HG03558 (cell line): Measurements from ENCODE around the gene CAPS.
"Not testable (repeated sequence)": the region's sequence is repeated elsewhere in the genome, so short reads cannot be mapped to it uniquely, and the experiment has no call there.

Source experiments
- ATAC-seq: cut with Tn5 transposase; IDR thresholded peaks from one replicate; pipeline ENCODE4 v1.9.1; 2021; ENCODE audit warnings: moderate number of reproducible peaks; ENCODE audit not compliant: unreplicated experiment; ENCODE audit errors: extremely low read depth

The CAPS gene

DNA sequence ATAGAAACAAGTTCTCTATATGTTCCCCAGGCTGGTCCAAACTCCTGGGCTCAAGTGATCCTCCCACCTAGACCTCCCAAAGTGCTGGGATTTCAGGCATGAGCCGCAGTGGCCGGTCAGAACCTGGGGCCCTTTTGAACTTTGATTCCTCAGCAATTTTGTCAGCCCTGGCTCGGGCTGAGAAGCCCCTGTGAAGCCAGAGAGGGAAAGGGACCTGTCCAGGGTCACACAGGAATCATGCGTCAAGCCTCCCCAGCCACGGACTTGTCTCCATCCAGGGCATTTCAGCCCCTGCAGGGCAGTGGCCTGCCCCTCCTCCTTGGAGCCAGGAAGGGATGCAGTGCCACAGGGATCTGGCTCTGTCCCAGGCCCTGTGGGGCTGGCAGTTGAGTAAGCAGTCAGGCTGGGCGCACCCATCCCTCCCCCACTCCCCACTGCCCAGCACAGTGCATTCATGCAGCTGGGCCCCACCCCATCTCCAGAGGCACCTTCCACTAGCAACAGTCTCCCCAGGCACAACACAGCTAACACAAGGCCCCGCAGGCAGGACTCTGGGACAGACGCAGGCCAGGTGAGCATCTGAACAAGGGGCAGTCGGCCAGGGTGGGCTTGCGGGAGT is at the start of gene CAPS:
CAPS (plus strand) TSS at position 516 of the 619 bp plus-strand sequence. CDS start 153 bp downstream, outside the sequence.
- ATAC-seq = no peak

DNA sequence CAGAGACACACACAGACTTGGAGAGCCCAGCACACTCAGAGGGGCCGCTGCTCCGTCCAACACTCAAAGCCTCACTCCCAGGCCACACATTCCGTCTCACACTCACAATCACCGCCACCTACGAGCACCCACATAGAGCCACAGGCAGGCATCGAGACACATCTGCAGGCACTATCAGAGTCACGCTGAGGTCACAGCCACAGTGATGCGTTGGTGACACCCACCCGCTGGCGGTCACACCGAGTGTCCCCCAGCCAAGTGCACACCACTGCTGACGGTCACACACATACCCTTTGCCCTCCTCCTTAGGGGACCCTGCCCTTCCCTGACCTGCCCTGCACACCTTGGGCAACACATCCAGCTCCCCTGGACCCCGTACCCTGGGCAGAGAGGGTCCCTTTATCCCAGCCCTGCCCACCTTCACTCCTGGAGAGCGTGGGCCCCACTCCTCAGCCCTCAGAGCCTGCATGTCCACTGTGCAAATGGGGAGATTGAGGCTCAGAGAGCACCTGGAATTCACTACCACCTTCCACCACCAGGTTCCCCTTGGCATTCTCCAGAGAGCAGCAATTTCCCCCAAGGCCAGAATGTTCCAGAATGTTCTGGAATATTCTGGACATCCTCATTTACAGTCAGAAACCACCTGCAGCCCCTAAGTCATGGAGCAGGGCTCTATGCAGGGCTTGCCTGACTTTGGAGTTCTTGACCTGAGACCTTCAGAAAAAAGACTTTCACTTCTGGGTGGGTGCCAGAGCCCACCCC is 49.1 kb upstream of the CAPS start:
- ATAC-seq = no peak

DNA sequence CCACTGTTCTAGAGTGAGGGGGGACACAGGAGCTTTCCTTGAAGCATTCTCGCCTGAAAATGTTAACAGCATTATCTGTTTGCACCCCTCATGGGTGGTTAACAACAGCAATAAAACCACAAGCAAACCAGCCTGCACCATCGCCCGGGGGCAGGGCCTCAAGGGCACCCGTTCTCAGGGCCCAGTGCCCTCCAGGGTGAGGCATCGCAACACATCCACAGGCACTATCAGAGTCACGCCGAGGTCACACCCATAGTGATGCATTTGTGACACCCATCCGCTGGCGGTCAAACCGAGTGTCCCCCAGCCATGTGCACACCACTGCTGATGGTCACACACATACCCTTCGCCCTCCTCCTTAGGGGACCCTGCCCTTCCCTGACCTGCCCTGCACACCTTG is 48.3 kb upstream of the CAPS start:
- ATAC-seq = no peak

- ATAC-seq = no peak
Measured at GRCh38 chr19:5867201-5868136, 46.6 kb upstream of the CAPS start.

DNA sequence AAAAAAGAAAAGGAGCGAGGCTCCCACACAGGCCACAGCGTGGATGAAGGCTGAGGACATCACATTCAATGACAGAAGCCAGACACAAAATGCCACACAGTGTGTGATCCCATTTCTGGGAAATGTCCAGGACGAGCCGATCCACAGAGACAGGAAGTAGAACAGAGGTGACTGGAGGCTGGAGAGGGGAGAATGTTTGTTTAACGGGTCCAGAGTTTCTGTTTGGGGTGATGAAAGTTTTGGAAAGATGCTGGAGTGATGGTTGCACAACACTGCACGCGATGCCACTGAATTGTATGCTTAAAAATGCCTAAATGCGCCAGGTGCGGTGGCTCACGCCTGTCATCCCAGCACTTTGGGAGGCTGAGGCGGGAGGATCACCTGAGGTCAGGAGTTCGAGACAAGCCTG is 43.1 kb upstream of the CAPS start:
- ATAC-seq = no peak

DNA sequence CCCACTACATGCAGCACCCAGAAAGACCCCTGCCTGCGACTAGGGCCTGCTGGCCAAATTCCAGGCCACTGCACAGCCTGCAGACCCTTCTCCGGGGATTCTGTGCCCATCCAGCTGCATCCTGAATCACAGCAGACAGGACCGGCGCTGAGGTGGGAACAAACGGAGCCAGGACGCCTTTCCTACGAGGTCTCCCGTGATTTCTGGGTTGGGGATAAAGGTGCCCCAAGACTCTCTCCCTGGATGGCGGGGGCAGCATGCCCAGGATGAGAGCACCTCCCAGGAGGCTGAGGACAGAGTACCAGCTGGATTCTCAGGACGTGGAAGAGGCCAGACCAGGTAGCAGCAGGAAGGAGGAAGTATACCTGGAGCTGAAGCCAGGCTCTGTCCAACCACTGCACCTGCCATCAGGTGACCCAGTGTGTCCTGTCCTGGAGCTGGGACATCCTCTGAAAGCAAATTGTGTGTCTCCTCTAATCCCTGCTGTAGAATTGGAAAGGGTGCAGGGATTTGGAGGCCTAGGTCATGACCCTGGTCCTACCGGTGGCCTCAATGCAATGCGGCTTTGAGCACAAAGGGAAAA is 40.3 kb upstream of the CAPS start:
- ATAC-seq = no peak

GRCh38 chr19:5874496-5874895 is 39.6 kb upstream of the CAPS start:
- ATAC-seq = not testable (repeated sequence)

DNA sequence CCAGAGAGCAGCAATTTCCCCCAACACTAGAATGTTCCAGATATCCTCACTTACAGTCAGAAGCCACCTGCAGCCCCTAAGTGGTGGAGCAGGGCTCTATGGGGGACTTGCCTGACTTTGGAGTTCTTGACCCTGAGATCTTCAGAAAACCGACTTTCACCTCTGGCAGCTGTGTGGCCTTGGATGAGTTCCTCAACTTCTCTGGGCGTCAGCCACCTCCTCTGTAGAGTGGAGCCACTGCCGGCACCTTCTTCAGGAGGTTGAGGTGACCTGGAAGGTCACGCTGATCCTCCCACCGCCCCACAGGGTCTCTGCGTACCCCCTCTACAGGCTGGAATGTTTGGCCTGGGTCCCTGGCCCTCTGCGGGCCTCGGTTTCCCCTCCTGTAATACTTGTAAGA is 36.6 kb upstream of the CAPS start:
- ATAC-seq = no peak

- ATAC-seq = no peak
Measured at GRCh38 chr19:5877882-5878281, 36.2 kb upstream of the CAPS start.

- no peak for ATAC-seq
Measured at GRCh38 chr19:5880196-5880595, 33.9 kb upstream of the CAPS start.

DNA sequence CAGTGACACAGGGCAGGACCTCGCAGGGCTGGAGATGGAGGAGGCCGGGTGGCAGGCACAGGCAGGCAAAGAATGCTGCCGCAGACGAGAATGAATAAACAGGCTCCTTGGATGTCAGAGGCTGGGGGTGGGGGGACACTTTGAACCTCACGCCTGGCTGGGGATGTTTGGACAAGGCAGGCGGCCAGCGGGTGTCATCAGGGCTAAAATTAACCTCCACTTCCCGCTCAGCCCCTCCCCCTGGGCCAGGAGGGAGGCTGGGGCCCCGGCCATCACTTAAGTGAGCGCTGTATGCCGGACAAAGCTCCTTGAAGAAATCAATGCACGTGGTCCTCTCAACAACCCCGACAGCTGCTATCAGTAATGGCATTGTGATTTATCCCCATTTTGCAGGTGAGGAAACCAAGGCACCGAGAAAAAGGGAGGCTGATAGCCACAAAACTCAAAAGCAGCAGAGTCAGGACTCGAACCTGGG is 33.4 kb upstream of the CAPS start:
- ATAC-seq = no peak

DNA sequence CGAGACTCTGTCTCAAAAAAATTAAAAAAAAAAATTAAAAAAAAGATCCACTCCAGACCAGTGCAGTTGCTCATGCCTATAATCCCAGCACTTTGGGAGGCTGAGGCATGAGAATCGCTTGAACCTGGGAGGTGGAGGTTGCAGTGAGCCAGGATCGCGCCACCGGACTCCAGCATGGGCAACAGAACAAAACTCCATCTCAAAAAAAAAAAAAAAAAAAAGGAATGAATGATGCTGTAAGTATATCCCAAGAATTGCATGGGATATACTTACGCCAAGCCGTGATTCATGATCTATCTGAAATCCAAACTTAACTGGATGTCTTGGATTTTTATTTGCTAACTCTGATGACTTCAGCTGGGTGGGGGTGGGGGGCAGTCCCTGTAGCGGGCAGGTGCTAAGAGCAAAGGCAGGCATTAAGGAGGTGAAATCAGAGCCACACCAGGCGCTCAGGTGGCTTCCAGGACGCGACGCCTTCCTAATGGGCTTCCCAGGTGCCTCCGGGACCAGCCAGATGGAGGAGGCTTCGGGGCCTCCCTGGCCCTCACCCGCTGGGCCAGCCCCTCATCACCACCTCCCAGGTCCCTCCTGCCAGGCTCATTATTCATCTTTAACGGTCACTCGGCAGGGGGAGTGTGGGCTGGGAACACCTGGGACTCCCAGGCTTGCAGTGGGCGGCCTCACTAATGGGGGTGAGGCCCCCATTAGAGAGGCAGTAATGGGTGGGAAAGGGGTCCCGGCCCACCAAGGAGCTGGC is 32.3 kb upstream of the CAPS start:
- no peak for ATAC-seq

DNA sequence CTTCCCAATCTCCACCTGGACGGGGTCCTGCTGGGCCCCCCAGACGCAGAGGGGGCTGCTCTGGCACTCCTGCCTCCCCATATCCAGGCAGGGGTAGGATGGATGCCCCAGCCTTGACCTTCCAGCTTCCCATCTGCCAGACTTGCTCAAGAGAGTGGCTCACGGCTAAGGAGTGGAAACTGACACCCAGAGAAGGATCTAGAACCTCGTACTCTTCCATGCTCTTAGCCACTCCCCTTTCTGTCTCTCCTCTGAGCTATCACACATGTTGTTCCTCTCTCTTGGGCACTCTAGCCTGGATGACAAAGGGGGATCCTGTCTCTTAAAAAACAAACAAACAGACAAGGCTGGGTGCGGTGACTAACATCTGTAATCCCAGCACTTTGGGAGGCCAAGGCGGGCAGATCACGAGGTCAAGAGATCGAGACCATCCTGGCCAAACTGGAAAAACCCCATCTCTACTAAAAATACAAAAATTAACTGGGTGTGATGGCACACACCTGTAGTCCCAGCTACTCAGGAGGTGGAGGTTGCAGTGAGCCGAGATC is 31.6 kb upstream of the CAPS start:
- ATAC-seq = no peak

GRCh38 chr19:5883157-5883873 is 30.7 kb upstream of the CAPS start:
- ATAC-seq = not testable (repeated sequence)

DNA sequence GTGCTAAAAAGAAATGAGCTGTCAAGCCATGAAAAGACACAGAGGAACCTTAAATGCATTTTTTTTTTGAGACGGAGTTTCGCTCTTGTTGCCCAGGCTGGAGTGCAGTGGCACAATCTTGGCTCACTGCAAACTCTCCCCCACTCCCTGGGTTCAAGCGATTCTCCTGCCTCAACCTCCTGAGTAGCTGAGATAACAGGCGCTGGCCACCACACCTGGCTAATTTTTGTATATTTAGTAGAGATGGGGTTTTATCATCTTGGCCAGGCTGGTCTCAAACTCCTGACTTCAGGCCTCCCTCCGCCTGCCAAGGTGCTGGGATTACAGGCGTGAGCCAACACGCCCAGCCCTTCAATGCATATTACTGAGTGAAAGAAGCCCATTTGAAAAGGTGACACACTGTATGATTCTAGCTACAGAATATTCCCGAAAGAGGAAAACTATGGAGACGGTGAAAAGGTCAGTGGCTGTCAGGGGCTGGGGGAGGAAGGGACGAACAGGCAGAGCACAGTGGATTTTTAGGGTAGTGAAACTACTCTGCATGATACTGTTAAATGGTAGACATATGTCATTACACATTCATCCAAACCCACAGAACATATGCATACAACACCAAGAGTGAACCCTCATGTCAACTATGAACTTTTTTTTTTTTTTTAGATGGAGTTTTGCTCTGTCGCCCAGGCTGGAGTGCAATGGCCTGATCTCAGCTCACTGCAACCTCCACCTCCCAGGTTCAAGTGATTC is 29.8 kb upstream of the CAPS start:
- not testable (repeated sequence) for ATAC-seq

DNA sequence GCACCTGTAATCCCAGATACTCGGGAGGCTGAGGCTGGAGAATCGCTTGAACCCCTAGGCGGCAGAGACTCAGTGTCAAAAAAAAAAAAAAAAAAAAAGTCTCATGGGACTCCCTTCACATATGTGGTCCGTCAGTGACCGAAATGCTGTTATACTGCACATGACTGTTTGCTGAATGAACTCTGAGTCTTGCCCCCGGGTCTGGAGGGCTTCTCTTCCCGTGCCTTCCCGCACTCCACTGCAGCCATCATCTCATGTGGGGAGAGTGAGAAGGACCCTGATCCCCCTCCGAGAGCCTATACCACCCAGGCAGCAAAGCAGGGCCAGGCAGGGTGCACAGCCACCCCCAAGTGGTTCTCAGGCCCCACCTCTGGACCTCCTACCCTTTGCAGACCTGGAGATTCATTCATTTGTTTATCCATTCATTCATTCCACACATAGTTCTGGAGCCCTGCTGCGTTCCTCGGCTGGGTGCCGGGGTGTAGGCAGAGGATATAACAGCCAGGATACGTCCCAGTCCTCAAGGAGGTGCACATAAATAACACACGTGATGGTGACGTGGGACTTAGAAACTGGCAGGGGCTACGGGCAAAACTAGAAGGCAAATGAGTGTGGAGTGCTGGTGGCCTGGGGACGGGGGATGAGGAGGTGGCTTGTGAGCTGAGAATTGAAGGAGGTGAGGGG is 24.6 kb upstream of the CAPS start:
- no peak for ATAC-seq

GRCh38 chr19:5890099-5890498 is 24.0 kb upstream of the CAPS start:
- ATAC-seq = no peak

GRCh38 chr19:5891572-5891937 is 22.5 kb upstream of the CAPS start:
- no peak for ATAC-seq
